NK-92 treated with Interleukin-12 subunit alpha and Interleukin-12 subunit beta, amount 100 ng/mL, for 24 hours (cell line): ENCODE measurements around the gene LRBA.
"Not testable (repeated sequence)": the region's sequence is repeated elsewhere in the genome, so short reads cannot be mapped to it uniquely, and the experiment has no call there.

ENCODE experiments used
- DNase-seq: peaks from one replicate; lab custom pipeline; 2025; lab: John Stamatoyannopoulos, UW

LRBA gene

DNA sequence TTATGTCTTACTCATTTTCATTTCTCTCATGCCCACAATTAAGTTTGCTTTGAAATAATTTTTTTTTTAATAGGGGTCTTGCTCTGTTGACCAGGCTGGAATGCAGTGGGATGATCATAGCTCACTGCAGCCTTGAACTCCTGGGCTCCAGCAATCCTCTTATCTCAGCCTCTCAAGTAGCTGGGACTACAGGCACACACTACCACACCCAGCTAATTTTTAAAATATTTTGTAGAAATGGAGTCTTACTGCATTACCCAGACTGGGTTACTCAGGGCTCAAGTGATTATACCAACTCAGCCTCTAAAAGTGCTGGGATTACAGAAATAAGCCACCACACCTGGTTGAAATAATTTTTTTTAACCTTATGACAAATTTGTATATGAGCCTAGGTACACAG, 452.3 kb downstream of the LRBA start:
- DNase-seq: no peak

DNA sequence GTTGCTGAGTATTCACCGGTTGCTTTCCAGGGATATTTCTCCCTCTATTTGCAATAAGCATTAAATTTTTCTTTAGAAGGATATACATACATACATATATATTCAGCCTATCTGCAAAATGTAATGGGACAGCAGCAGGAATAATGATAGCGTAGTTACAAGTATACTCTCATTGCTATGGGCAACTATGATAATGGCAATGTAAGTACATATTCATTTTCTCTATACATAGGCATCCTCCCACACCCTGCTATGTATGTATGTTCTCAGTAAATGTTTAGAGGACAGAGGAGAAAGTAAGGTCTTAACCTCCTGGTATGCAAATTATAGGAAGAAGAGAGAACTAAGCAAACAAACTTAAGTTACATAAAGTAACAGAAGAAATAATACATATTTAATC, 452.8 kb downstream of the LRBA start:
- no peak for DNase-seq

DNA sequence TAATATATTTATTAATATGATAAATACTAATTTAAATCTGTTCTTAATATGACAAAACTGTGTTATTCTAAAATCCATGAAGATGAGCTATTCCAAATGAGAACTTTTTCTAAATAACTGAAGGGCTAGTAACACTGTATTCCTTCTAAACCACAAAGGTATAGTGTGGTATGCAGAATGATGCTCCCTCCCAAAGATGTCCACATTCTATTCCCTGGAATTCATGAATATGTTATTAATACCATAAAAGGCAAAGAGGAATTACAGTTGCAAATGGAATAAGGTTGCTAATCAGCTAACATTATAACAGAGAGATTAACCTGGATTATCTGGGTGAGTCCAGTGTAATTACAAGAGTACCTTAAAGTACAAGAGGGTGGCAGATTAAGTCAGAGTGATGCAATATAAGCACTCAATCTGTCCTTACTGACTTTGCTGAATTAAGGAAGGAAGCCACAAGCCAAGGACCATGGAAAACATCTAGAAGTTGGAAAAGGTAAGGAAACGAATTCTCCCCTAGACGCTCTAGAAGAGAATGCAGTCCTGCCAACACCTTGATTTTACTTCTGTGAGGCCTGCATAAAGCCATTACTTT, 453.8 kb downstream of the LRBA start:
- DNase-seq: no peak

DNA sequence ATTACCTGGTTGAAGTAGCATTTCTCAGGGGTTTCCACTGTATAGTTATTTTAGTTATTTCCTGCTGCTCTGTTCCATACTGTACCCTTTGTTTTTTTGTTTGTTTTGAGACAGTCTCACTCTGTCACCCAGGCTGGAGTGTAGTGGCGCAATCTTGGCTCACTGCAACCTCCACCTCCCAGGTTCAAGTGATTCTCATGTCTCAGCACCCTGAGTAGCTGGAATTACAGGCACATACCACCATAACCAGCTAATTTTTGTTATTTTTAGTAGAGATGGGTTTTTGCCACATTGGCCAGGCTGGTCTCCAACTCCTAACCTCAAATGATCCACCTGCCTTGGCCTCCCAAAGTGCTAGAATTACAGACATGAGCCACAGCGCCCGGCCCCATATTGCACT, 457.3 kb downstream of the LRBA start:
- DNase-seq: not testable (repeated sequence)

DNA sequence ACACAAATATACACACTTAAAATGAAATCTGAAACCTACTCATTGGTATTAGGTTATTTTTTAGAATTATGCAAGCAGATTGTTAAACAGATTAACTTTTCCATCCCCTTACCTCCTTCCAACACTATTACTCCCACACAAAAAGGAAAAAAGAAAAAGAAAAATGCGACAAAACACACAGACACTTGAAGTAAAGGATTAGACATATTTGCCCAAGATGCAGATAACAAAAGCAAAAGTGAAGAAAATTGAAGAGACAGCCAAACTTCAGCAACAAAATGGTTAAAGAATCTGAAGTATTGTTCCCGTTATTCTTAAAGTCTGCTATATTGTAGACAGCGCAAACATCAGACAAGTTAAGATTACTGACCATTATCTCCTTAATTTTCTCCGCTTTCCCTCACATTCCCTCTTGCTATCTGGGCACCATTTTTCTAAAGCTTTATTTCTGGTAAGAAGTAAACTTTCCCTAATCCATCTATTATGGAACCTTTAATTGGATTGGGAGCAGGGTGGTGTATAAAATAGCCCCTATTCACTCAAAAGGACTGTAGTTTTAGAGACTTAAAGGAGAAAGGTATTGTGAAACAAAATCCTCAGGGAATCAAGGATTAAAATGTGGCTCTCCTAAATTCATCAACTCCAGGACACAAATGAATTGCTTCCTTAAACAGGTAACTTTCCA, 467.8 kb downstream of the LRBA start:
- no peak for DNase-seq

DNA sequence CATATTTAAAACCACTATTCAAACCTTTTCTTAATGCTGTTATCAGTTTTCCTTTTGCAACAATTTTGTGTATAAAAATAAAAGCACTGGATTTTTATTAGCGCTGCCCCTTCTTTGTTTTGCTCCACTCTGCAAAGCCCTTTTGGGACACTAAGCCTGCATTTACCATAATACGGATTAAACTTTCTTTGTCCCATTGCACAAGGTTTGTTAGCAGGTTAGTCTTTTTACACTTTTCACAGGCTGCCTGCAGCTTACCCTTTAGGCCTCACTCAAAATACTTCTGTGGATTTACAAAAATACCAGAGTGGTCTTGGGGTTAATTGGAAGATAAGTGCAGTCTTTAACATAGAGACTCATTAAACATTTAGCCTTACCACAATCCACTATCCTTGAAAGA, 468.8 kb downstream of the LRBA start:
- DNase-seq: no peak

DNA sequence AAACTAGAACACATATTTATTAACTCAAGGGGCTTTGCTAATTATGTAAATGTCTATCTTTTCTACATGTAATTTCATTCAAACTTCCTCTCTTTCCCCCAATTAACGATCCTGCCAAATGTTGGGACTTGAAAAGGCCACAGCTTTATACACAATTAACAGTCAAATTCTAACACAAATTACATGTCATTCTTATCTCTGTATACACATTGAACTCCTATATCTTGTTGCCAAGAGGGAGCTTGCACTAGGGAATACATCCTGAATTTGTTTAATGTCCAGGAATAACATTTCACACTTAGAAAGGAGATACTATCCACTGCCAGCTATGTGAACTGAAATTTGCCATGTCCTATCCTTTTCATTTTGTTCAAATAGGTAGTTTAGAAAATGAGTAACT, 472.0 kb downstream of the LRBA start:
- DNase-seq: no peak

DNA sequence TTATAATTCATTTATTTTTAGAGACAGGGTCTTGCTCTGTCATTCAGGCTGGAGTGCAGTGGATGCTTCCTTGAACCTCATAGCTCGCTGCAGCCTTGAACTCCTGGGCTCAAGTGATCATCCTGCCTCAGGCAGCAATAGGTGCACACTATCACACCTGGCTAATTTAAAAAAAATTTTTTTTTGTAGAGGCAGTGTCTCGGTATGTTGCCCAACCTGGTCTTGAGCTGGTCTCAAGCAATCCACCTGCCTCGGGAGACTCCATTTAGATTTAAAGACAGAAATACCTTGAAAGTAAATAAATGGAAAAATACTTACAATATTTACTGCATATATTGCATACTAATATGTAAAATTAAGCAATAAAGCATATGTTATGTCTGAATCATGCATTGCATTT, 473.4 kb downstream of the LRBA start:
- DNase-seq: no peak

DNA sequence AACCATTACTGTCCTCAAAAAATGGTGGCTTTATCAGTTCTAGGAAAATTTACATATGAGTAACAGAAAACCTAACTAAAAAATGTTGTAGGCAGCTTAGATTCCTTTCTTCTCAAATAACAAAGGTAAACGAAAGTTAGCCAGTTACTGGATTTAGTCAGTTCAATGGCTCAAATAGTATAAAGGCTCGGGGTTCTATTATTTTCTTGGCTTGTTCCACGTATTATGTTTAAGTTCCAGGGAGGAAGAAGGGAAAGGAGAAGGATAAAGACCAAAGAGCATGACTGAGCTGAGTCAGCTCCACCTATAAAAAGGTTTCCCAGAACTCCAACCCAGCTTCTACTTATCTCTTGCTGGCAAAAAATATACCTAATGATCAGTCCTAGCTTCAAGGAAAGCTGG, 474.1 kb downstream of the LRBA start:
- DNase-seq: no peak

DNA sequence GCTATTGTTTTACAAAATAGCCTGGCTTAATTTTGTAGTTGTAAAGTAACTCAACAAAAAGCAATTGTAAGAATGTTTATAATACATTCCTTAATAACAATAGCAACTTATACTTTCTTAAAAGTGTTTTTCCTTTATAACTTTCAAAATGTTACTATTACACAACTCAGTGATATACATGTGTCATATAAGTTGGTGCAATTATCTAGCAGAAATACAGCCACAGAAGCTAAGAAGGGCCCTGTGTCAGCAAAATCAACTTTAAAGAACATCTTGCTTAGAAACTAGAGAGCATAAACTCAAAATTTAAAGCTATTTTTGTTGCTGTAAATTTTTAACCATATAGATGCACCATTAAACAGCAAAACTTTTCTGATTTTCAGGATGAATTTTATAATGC, 474.5 kb downstream of the LRBA start:
- DNase-seq: no peak

DNA sequence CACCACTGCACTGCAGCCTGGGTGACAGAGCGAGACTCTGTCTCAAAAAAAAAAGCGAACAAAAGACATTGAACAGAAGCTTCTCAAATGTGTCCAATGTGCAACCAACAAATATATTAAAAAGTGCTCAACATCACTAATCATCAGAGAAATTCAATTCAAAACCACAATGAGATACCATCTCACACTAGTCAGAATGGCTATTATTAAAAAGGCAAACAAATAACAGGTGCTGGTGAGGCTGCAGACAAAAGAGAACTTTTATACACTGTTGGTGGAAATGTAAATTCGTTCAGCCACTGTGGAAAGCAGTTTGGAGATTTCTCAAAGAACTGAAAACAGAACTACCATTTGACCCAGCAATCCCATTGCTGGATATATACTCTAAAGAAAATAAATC, 477.2 kb downstream of the LRBA start:
- DNase-seq: not testable (repeated sequence)

DNA sequence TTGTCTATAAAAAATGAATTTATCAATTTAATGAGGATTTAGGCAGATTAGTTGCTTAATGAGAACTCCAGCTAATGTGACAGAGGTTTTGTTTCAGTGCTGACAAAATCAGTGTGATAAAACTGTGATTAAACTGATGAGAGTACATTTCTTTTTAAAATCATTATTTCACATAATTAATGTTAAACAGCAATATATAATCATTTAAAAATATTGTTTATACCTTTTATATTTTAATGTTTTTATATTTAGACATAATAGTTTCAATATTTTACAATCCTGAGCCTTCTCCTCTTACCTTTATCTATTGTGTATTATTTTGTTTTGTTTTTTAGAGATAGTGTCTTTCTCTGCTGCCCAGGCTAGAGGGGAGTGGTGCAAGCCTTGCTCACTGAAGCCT, 480.3 kb downstream of the LRBA start:
- no peak for DNase-seq

DNA sequence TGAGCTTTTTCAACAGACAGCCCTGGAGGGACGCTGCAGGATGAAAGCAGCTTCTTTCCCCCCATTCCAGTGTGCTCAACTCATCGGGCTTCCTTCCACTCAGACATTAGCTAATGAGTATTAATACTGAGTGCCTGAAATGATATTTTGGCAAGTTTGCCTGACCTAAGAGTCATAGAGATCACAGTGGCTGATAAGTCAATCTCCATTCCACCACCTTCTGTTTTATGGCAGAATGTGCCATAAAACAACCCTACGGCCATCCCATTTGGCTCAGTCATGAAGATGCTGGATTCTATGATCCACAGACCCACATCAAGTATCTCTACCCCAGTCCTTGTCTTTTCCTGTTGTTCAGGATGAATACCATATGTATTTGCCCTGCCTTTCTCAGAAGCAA, 481.4 kb downstream of the LRBA start:
- no peak for DNase-seq

DNA sequence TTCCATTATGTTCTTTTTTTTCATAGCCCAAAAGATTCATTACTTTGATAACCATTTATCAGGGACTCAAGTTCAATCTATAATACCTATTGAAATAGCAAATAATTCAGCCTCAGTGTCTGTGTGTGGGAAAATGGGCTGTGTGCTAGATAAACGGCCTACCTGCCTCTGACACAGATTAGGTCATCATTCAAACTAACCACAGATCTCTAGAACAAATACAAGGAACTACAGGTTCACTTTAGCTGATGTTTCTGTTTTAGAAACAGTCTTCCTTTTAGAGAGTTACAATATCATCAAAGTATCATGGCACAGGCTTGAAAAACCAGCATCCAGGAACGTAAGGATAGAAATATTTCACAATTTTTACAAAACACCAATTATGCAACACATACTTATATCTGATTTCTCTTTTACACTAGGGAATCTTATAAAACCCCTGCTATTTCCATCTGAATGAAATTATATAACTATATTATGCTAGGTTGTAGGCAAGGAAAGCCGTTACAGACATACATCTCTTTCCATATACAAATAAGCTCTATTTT, 489.7 kb downstream of the LRBA start:
- no peak for DNase-seq

DNA sequence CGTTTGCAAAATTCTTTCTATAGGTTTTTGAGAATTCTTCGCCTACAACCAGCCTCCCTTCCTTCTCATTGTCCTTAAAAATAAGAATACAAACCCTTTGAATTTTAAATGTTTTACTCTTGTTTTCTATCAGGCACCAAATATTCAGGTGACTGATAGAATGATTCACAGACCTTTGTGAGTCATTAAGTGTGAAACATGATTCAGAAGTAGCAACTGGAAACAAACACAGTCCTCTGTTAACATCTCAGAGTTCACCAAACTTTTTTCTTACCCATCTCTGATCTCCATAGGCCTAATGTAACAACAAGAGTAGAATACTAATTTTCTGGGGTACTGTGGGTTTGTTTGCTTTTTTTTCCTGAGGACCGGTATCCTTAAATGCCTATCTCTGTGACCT, 496.5 kb downstream of the LRBA start:
- no peak for DNase-seq

DNA sequence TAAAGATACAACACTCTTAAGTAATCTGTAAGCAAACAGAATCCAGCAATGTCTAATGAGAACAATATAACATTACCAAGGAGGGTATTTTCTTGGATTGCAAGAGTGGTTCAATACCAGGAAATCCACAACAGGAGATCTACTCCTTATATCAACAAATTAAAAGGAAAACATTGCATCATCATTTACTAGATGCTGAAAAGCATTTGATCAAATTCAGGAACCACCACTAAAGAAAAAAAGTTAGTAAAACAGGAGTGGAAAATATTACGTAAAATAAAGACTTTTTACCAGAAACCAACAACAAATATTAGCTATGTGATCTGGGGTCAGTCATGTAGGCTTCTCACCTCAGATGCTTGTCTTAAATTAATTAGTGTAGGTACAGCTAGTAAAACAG, 499.9 kb downstream of the LRBA start:
- no peak for DNase-seq

DNA sequence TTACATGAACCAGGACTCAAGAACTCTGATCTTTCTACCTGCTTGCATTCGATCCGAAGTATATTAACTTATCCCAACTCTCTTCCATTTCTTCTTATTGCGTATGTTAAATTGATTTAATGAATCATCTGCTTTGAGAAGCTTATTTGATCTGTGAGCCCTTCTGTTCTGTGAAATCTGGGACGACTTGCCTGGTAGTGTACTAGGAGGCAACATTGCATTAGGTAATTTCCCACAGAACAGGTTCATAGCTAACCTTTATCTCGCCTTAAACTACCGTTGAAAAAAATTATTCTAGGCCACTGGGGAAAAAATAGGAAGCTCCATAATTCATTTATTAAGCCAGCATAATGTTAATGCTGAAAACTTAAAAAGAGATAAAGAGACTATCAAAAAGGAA, 500.4 kb downstream of the LRBA start:
- DNase-seq: no peak

DNA sequence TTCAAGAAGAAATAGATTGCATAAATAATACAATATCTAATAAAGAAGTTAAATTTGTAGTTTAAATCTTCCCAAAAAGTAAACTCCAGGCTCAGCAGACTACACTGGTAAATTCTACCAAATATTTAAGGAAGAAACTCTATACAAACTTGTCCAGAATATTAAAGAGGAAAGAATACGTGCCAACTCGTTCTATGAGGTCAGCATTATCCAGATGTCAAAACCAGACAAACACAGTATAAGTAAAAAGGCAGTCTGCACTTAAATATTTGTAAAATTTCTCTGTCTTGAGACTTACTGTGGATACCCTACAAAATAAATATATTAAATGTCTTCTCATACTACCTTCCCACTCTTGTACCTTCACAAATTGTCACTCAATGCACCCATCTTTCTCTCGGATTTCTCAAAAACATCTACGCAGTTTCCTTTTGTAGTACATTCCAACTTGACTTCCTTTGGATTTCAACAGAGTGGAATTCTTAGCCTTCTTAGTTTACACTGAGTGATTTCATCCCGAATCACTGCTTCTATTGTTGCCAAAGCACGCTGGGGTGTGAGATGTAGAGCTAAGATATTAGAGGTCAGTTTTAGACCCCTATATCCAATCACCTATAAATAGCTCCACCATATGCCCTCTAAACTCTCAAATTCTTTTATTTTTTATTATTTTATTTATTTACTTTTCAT, 504.8 kb downstream of the LRBA start:
- no peak for DNase-seq

DNA sequence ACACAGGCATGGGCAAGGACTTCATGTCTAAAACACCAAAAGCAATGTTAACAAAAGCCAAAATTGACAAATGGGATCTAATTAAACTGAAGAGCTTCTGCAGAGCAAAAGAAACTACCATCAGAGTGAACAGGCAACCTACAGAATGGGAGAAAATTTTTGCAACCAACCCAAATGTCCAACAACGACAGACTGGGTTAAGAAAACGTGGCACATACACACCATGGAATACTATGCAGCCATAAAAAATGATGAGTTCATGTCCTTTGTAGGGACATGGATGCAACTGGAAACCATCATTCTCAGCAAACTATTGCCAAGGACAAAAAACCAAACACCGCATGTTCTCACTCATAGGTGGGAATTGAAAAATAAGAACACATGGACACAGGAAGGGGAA, 507.4 kb downstream of the LRBA start:
- not testable (repeated sequence) for DNase-seq

DNA sequence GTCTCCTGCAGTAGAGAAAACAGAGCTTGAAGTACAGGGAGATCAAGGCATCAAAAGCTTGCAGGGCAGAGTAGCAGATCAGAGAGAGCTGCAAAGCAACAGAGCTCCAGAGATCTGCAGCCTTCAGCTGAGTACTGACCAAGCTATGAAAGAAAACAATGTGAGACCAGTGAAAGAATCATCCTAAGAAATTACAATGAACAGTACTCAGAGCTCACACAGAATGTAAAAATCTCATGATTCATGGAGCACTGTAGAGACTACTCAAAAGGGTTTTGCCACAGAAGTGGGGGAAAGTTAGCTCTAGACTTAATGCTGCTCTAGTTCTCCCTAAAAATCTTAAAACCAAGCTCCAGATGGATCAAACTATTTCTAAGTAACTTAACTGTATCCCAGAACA, 513.1 kb downstream of the LRBA start:
- DNase-seq: no peak

DNA sequence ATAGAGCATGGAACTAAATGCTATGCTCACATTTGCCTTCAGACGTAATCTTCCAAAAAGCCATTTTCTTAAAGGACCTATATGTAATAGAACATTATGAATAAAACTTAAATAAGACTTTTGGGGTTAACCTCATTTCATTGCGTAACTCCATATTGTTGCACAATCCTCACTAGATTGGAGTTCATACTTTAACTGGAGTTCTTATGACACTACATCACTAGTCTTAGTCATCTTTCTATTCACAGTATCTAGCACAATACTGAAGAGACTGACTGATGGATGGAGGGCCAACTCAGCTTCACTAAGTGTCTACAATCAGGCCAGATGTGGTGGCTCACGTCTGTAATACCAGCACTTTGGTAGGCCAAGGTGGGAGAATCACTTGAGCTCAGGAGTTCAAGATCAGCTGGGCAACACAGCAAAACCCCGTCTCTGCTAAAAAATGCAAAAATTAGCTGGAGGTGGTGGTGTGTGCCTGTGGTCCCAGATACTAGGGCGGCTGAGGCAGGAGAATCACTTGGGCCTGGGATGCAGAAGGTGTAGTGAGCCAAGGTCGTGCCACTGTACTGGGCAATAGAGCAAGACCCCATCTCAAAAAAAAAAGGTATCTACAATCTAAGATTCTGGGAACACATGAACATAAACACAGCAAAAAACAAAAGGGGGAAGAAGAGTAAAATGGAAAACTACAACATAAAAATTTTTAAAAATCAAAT, 513.9 kb downstream of the LRBA start:
- no peak for DNase-seq

DNA sequence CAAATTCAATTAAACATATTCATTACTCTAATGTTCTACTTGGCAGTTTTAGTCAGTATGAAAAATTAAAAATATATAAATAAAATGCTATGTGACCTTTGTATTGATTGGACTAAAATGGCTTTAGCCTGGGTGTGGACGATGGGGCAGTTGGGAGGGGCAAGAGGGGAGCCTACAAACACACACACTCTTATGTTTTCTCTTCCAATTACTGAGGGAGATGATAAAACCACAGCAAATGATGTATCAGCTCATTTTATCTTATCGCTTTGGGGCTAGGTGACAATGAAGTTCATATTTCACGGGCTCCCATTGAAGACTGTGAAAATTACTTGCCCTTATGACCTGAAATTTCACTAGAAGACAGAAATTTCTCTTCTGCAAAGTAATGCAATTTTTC, 517.5 kb downstream of the LRBA start:
- DNase-seq: no peak

DNA sequence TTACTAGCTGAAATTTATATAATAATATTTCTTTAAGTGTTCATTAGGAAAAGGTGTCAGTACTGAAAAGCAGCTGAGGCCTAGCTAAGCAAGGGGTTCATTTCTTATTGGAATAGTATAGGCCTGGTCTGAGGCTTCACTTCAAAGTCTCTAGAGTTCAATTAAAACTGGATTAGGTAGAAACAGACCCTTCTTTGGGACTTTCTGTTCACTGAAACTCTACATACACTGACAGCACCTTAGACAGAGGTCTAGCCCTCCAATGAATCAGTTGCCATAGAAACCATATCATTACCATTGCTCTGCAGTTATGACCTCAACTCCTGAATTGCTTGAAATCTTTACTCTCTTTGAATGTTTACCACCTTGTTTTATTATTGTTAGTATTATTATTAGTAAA, 519.5 kb downstream of the LRBA start:
- no peak for DNase-seq
